Germinal center (tissue), 1 donor: ENCODE results near the gene C1QTNF6.

Experiments
- DNase-seq: peaks from one replicate; pipeline ENCODE4 v3.0.0; 2012; ENCODE audit warnings: mixed read lengths, low spot score

Gene C1QTNF6

DNA sequence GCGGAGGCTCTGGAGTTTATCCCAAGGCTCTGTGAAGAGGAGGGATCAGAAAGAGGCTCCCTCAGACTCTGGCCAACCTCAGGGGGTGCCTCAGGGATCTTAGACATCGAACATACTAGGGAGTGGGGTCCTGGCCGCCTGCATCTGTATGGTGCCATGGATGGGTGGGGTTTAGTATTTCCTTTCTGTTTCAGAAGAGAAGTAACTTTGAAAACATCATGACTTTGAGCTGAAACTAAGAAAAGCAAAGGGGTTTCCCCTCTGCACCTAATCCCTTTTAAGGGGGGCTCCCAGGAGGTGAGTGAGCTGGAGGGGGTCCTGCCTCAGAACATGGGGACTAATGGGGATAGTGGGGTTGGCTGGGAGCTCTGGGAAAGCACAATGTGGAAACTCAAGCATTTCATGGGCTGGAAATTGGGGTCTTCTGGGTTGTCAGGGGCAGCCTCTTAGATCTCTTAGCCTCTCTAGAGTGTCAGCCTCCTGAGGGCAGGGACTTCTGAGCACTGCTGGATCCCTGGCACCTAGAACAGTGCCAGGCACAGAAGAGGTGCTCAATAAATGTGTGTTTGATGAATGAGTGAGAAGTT is 36.0 kb upstream of the C1QTNF6 start:
- DNase-seq, result peak; percentile 66

DNA sequence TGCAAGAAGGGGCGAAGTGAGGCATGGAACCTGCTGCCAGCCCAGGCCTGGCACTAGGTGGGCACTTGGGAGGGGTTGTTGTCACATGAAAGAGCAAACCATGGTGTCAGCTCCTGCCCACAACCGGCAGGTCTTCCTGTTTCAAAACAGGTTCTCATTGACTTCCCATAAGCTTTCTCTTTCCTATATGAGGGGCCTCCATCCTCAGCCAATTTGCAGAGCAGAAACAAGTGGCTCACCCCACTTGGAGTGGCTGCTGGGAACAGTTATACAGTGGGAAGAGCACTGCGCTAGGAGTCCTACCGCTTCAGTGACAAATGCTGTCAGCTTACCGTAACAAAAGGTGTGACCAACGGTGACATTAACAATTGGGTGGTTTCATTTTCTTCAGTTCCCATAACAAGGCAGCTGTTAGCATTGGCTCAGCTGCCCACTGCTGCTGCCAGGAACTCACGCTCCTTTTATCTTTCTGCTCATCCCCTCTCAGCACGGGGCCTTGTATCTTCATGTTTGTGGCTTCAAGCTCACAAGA is 34.5 kb upstream of the C1QTNF6 start:
- DNase-seq, result no peak

GRCh38 chr22:37221424-37222333 is 33.6 kb upstream of the C1QTNF6 start:
- DNase-seq, result no peak

DNA sequence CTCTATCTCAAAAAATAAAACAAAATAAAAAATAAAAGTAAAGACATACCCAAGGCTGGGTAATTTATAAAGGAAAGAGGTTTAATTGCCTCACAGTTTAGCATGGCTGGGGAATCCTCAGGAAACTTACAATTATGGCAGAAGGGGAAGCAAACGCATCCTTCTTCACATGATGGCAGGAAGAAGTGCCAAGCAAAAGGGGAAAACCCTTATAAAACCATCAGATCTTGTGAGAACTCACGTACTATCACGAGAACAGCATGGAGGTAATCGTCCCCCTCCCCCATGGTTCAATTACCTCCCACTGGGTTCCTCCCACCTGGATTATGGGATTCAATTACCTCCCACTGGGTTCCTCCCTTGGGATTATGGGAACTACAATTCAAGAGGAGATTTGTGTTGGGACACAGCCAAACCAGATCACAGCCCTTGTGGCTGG is 32.5 kb upstream of the C1QTNF6 start:
- DNase-seq, result no peak

- no peak for DNase-seq
These were observed 31.5 kb upstream of the C1QTNF6 start for GRCh38 chr22:37219533-37219932.

DNA sequence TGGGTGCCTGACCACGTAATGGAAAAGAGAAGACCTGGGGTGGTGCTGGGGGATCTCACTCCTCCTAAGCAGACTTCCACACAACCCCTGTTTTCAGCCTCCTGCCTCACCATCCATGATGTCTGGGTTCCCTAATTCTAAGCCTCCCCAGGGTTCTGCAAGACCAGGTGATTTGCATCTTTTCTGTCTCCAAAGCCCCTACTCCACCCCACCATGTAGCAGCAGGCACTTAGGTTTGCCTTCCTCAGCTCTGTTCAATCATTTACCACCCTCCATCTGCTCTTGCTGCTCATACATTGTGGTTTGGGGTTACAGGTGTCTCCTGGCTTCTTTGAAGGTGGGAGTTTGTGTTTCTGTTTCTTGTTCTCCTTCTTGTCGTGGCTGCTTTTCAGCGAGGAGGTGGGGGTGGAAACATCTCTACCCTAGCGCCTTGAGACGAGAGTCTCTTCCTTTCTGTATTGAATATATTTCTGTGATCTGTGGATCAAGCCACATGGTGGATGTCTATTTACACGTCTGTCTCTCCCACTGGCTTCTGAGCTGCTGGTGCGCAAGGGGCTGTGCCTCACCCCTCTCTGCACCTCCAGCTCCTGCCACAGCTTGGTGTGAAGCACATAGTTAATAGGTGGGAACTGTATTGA is 30.8 kb upstream of the C1QTNF6 start:
- peak; percentile 81 for DNase-seq

DNA sequence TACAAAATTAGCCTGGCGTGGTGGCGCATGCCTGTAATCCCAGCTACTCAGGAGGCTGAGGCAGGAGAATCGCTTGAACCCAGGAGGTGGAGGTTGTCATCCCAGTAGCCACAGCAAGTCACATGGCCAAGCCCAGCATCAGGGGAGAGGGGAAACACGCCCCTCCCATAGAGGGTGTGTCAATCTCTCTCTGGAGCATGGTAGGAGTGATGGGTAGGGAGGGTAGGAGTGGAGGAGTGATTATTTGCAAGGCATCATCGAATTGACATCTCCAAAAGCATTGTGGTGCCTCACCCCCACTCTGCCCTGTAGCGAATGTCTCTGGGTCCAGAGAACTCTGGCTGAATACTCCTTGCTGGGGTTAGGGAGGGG is 30.3 kb upstream of the C1QTNF6 start:
- no peak for DNase-seq

GRCh38 chr22:37215890-37216289 is 27.8 kb upstream of the C1QTNF6 start:
- DNase-seq, result no peak

DNA sequence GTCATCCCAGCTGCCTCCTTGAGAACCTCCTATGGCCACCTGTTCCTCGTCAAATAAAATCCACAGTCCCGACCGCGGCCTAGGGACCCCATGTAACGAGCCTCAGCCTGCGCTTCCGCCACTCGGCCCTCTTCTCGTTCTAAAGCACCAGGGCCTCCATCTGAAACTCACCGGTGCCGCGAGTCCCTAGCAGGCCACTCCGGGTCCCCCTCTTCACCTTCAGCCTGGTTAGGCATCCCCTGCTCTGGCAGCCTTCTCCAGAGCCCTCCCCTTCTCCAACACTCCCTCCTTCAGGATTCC is 26.6 kb upstream of the C1QTNF6 start:
- no peak for DNase-seq

- no peak for DNase-seq
These were observed 26.1 kb upstream of the C1QTNF6 start for GRCh38 chr22:37213941-37214730.

- DNase-seq, result no peak
These were observed 25.3 kb upstream of the C1QTNF6 start for GRCh38 chr22:37213218-37213855.

GRCh38 chr22:37212174-37212906 is 24.3 kb upstream of the C1QTNF6 start, which contains the start of gene SSTR3:
Gene SSTR3 (minus strand): TSS chr22:37212477. CDS start chr22:37207803, 4,674 bp downstream.
- no peak for DNase-seq

GRCh38 chr22:37211866-37212173 is 23.8 kb upstream of the C1QTNF6 start:
- DNase-seq, result no peak

DNA sequence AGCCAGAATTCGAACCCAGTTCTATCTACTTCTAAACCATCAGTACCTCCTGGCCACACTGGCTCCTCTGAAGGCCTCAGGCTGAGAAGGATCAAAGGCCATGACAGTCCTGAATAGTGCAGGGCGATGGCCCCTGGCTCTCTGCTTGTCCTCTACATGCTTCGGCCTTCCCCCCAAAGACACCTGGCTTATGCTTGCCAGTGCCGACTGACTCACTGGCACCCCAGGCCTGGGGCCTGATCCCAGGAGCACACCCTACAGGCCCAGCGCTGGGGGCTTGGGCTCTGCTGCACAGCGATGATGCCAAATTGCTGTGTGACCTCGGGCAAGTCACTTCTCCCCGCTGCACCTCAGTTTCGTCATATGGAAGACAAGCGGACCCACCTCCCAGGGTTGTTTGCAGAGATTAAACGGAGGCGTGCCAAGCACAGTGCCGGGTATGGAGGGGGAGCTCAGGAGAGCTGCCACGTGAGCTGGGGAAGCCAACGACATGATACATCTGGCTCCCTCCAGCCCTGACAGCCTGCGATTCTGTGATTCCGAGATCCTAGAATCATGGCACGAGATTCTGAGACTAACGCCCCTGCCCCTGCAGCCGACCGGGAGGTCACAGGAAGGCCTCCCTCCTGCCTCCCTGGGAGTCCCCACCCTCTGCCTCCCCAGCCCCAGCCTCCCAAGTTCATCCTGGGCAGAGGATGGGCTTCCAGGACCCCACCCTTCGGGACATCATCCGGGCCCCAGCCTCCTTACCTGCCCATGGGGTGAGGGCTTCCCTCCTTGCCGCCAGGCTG is 23.2 kb upstream of the C1QTNF6 start:
- no peak for DNase-seq

- no peak for DNase-seq
These were observed 22.2 kb upstream of the C1QTNF6 start for GRCh38 chr22:37210041-37210803.

DNA sequence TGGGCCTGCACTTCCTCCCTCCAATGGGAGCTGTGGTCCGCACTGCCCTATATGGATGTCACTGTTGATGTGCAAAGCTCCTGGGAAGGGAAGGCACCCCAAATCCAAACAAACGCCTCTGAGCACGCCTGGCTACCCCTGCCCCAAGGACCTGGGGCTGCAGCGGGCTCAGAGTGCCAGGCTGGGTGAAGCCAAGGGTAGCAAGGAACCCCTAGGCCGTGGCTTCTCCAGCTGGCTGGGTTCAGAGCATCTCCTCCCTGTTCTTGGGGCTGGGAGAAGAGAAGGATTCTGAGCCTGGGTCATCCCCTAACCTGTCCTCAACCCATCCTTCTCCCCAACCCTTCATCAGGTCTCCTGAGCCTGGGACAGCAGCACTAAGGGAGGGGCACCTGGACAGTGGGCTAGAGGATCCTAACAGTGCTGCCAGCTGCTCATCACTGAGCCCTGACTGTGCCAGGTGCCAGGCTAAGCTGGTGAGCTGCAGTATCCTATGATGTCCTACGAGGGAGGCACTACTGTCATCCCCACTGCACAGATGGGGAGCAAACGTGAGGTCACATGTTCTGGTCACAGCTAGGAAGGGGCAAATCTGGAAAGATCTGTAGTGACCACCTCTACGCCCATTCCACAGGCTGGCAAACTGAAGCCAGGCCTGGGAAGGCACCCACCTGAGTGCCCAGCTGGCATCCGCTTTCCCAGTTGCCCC is 21.2 kb upstream of the C1QTNF6 start:
- DNase-seq, result no peak

- no peak for DNase-seq
These were observed 20.5 kb upstream of the C1QTNF6 start for GRCh38 chr22:37208401-37209139.

DNA sequence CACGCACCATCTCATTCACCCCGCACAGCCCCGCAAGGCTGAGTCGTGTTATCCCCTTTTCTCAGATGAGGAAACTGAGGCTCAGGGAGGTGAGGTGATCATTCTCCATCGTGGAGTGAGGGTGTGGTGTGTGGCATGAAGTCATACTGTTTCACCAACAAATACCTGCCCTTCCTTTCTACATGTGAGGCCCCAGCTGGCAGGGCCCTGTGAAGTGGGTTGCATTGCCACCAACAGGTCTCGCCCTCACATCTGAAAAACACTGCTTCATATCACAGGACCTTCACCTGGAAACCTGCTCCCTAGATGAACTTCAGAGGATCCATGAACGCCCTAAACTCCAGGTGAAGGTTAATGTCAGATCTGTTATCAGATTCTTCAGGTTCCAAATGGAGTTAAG is 19.9 kb upstream of the C1QTNF6 start:
- DNase-seq, result no peak
